ENCODE measurements around the gene CACNA1C. TPM values are rescaled to one million over a fixed set of nuclear protein-coding genes. Genes with fewer than 3 reads are reported as not detected.

CACNA1C gene
- total and polyA plus RNA-seq, 2 donors from 2014 or later: 1.6 to 17.4 TPM

DNA sequence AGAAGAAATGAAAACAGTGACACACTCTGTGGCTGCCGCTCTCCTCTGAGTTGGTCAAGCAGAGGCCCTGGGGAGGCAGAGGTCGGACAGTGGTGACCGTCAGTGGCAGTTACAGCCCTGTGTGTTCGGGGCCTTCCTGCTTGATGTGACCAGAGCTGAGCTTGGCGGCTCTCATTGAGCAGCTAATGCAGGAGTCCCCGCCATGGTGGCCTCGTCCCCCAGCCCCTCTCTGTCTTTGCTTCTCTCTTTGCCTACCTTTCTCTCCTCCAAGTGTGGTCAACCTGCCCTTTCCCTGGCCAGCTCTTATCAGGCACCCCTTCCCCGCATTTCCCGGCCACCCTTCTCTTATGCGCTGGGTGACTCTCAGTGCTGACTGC lies 362.8 kb downstream of the CACNA1C start:
- intact Hi-C loops (cut with DNase I): no loop called here
- Histone ChIP-seq H3K27ac (ENCODE audit: low read depth in 2 of 2, low read length in 2 of 2) (no peak overlapping the region), H3K36me3 (ENCODE audit: control insufficient read depth in 2 of 3, insufficient read depth in 3 of 3, low read length in 3 of 3) (no peaks in the 10 kb centered on the region), H3K27me3 (ENCODE audit: control insufficient read depth, insufficient read depth, low read length) (no peaks in the 10 kb centered on the region), H3K4me3 (ENCODE audit: low read length in 3 of 3) (no peak overlapping the region), H3K4me1 (ENCODE audit: control insufficient read depth in 2 of 3, insufficient read depth in 2 of 3, low read depth in 1 of 3, low read length in 3 of 3) (peaks cover 0 to 6% (median 5%) of the 10 kb centered on the region in 3 donors), H3K9ac (ENCODE audit: low read length in 3 of 3) (no peak overlapping the region), H3K9me3 (ENCODE audit: control insufficient read depth in 2 of 3, insufficient read depth in 1 of 3, low read length in 3 of 3) (no peaks in the 10 kb centered on the region)
- TF ChIP-seq, protein P1, sequence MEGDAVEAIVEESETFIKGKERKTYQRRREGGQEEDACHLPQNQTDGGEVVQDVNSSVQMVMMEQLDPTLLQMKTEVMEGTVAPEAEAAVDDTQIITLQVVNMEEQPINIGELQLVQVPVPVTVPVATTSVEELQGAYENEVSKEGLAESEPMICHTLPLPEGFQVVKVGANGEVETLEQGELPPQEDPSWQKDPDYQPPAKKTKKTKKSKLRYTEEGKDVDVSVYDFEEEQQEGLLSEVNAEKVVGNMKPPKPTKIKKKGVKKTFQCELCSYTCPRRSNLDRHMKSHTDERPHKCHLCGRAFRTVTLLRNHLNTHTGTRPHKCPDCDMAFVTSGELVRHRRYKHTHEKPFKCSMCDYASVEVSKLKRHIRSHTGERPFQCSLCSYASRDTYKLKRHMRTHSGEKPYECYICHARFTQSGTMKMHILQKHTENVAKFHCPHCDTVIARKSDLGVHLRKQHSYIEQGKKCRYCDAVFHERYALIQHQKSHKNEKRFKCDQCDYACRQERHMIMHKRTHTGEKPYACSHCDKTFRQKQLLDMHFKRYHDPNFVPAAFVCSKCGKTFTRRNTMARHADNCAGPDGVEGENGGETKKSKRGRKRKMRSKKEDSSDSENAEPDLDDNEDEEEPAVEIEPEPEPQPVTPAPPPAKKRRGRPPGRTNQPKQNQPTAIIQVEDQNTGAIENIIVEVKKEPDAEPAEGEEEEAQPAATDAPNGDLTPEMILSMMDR (IDR thresholded peaks at IDR 0.05; ENCODE audit: borderline replicate concordance, extremely low read depth, insufficient read depth): no peak
- FAIRE-seq (no peak), DNase-seq (no peak)

DNA sequence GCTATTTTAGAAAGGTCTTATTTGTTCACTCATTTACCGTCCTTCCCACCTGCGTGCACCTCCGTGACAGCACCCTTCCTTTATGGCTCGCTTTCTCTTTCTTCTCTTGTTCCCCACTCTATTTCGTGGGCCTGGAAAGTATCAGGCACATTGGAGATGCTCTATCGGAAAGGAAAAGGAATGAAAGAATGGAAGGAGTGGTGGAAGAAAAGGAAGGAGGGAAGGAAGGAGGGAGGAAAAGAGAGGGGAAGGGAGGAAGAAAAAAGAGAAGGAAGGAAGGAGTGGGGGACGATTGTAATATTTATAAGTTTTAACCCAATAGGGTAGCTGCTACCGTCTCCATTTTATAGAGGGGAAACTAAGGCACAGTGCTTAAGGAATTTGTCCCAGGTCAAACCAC lies 363.4 kb downstream of the CACNA1C start:
- DNase-seq: no peak
- H3K4me1 ChIP-seq (ENCODE audit: control insufficient read depth in 2 of 3, insufficient read depth in 2 of 3, low read depth in 1 of 3, low read length in 3 of 3): peaks cover 0 to 6% (median 5%) of the 10 kb centered on the region in 3 donors
- H3K9ac ChIP-seq (ENCODE audit: low read length in 3 of 3): no peak overlapping the region
- intact Hi-C loops (cut with DNase I): no loop called here
- FAIRE-seq: no peak
- no peaks in the 10 kb centered on the region for H3K9me3 ChIP-seq (ENCODE audit: control insufficient read depth in 2 of 3, insufficient read depth in 1 of 3, low read length in 3 of 3)
- H3K36me3 ChIP-seq (ENCODE audit: control insufficient read depth in 2 of 3, insufficient read depth in 3 of 3, low read length in 3 of 3): no peaks in the 10 kb centered on the region
- H3K4me3 ChIP-seq (ENCODE audit: low read length in 3 of 3): no peak overlapping the region
- TF ChIP-seq, protein P1 (IDR thresholded peaks at IDR 0.05; ENCODE audit: borderline replicate concordance, extremely low read depth, insufficient read depth): no peak
- no peaks in the 10 kb centered on the region for H3K27me3 ChIP-seq (ENCODE audit: control insufficient read depth, insufficient read depth, low read length)
- no peak overlapping the region for H3K27ac ChIP-seq (ENCODE audit: low read depth in 2 of 2, low read length in 2 of 2)

DNA sequence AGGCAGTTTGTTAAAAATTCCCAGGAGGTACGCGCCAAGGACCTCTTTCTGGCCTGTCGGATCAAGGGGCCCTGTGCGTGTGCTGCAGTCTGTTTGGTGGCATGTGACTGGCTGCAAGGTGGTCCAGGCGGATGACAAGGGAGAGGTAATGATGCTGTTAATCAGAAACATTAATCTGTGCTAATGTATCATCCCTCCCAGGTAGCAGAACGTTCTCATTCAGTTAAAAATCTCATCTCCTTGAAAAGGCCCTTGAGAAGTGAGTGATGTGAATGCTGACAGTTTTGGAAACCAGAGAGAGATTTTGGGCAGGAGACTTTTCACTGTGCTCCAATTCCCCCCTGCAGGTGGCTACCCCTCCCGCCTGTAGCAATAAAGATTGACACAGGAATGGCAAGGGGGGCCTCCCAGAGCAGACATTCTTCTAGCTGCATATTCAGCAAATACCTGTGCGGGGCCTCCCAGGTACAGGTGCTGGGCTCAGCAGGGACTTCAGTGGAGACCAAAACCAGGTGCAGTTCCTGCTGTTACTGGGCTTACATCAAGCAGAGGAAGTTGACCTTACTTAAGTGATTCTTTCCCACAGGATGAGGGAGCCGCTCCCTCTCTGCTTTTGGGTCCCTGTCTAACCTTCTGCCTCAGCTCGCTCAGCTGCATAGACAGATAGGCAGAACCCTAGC lies 364.8 kb downstream of the CACNA1C start:
- H3K9me3 ChIP-seq (ENCODE audit: control insufficient read depth in 2 of 3, insufficient read depth in 1 of 3, low read length in 3 of 3): no peaks in the 10 kb centered on the region
- DNase-seq (no peak), FAIRE-seq (no peak)
- H3K27me3 ChIP-seq (ENCODE audit: control insufficient read depth, insufficient read depth, low read length): no peaks in the 10 kb centered on the region
- no peaks in the 10 kb centered on the region for H3K36me3 ChIP-seq (ENCODE audit: control insufficient read depth in 2 of 3, insufficient read depth in 3 of 3, low read length in 3 of 3)
- TF ChIP-seq, protein P1 (IDR thresholded peaks at IDR 0.05; ENCODE audit: borderline replicate concordance, extremely low read depth, insufficient read depth): no peak
- H3K4me1 ChIP-seq (ENCODE audit: control insufficient read depth in 2 of 3, insufficient read depth in 2 of 3, low read depth in 1 of 3, low read length in 3 of 3): peaks cover 0 to 6% (median 5%) of the 10 kb centered on the region in 3 donors
- H3K27ac ChIP-seq (ENCODE audit: low read depth in 2 of 2, low read length in 2 of 2): no peak overlapping the region
- intact Hi-C loops (cut with DNase I): no loop called here
- no peak overlapping the region for H3K9ac ChIP-seq (ENCODE audit: low read length in 3 of 3)
- no peak overlapping the region for H3K4me3 ChIP-seq (ENCODE audit: low read length in 3 of 3)

DNA sequence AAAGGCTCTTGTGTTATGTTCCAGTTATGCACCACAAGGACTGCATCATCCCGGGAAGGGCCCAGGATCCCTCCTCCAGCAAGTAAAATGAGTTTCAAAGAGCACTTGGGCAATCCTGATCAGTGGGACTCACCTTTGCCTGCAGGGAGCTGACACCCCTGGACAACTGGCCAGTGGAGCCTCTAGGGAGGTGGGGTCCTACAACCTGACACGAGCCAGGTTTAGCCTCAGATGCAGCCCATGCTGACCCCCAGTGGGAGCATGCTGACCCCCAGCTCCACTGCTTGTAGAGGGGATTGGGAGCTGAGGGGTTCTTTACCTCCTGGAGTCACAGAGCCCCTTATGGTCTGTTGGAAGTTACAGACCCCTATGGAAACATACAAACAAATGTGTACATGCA lies 365.8 kb downstream of the CACNA1C start:
- FAIRE-seq (no peak), DNase-seq (no peak)
- Histone ChIP-seq H3K9me3 (ENCODE audit: control insufficient read depth in 2 of 3, insufficient read depth in 1 of 3, low read length in 3 of 3) (no peaks in the 10 kb centered on the region), H3K27me3 (ENCODE audit: control insufficient read depth, insufficient read depth, low read length) (no peaks in the 10 kb centered on the region), H3K36me3 (ENCODE audit: control insufficient read depth in 2 of 3, insufficient read depth in 3 of 3, low read length in 3 of 3) (no peaks in the 10 kb centered on the region), H3K27ac (ENCODE audit: low read depth in 2 of 2, low read length in 2 of 2) (no peak overlapping the region), H3K4me1 (ENCODE audit: control insufficient read depth in 2 of 3, insufficient read depth in 2 of 3, low read depth in 1 of 3, low read length in 3 of 3) (peaks cover 0 to 5% (median 3%) of the 10 kb centered on the region in 3 donors), H3K9ac (ENCODE audit: low read length in 3 of 3) (no peak overlapping the region), H3K4me3 (ENCODE audit: low read length in 3 of 3) (no peak overlapping the region)
- intact Hi-C loops (cut with DNase I): no loop called here
- TF ChIP-seq, protein P1 (IDR thresholded peaks at IDR 0.05; ENCODE audit: borderline replicate concordance, extremely low read depth, insufficient read depth): no peak
